Measurements from ENCODE around the gene RNF208.
A peak's percentile ranks its signal among the peaks of the same experiment; 100 is the strongest.

The RNF208 gene

DNA sequence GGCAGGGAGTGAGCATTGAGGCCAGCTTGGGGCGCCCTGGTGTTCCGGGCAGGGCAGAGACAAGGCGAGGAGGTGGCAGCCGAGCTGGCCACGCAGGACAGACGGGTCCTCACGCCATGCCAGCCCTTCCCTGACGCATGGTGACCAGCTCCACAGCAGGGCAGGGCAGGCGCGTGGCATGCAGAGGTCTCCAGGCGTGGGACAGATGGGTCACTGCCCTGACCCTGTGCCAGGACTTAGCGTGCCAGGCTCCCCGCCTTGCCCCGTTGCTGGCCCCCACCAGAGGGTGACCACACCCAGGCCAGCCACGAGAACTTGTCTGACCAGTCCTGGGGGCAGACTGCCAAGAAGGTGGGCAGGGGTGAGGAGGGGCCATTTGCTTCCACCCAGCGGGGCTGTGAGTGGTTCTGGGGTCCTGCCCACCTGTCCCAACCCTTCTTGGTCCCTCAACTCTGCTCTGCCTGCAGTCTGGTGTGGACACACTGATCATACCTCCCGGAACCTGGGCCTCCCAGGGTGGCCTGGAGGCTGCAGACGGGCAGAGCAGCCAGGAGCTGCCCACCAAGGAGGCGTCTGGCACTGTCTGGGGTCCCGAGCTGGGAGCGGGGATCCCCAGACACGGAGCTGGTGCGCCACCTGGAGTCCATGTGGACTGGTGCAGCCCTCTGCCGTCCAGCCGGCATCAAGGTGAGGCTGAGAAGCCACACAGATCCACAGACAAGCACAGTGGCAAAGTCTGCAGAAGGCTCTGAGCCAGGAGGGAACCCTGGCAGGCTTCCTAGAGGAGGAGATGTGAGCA is 5.2 kb upstream of the RNF208 start, which contains the start of gene RNF224:
RNF224 (plus strand) TSS at position 449 of the 799 bp plus-strand sequence. CDS start 834 bp downstream, outside the sequence.
- peak; percentile 85 for DNase-seq (ENCODE audit: low spot score)

DNA sequence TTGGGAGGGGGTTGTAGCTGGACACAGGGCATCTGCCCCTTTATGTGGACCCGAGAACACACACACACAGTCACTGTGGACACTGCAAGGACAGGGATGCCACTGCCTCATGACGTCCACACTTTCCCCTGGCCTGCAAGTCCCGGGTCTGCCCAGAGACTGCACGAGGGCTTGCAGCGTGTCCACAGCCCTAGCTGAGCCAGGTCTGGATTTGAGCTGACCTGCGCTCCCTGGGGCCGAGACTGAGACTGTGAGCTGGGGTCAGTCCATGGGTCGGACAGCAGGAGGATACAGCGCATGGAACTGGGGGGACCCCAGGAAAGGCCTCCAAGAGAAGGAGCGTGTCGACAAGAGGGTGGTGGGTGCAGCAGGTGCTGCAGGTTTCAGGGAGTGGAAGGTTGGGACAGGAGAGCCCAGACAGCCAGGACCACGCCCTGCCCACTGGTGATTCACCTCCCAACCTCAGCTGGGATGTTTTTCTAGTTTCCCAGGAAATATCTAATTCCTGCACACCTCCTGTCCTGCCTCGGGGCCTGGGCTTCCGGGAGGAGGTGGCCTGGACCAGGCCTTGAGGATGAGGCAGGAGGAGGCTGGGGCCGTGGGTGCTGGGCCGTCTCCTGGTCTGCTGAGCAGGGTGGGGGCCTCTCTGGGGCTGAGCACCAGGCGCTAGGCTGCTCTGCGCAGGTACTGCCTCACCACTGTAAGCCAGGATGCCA is 4.5 kb upstream of the RNF208 start:
- DNase-seq (ENCODE audit: low spot score) = no peak

DNA sequence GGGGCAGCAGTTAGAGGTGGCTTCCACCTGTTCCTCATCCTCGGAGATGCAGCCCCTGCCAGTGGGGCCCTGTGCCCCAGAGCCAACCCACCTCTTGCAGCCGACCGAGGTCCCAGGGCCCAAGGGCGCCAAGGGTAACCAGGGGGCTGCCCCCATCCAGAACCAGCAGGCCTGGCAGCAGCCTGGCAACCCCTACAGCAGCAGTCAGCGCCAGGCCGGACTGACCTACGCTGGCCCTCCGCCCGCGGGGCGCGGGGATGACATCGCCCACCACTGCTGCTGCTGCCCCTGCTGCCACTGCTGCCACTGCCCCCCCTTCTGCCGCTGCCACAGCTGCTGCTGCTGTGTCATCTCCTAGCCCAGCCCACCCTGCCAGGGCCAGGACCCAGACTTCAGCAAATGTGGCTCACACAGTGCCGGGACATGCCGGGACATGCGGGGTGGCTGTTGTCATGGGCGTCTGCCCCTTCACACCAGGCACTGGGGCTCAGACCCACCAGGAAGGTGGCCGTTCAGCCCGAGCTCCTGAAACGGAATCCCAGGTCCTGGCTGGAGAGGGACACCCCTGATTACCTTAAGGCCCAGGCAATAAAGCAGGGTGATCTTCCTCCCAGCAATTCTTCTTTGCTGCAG is 3.8 kb upstream of the RNF208 start:
- DNase-seq (ENCODE audit: low spot score) = no peak

DNA sequence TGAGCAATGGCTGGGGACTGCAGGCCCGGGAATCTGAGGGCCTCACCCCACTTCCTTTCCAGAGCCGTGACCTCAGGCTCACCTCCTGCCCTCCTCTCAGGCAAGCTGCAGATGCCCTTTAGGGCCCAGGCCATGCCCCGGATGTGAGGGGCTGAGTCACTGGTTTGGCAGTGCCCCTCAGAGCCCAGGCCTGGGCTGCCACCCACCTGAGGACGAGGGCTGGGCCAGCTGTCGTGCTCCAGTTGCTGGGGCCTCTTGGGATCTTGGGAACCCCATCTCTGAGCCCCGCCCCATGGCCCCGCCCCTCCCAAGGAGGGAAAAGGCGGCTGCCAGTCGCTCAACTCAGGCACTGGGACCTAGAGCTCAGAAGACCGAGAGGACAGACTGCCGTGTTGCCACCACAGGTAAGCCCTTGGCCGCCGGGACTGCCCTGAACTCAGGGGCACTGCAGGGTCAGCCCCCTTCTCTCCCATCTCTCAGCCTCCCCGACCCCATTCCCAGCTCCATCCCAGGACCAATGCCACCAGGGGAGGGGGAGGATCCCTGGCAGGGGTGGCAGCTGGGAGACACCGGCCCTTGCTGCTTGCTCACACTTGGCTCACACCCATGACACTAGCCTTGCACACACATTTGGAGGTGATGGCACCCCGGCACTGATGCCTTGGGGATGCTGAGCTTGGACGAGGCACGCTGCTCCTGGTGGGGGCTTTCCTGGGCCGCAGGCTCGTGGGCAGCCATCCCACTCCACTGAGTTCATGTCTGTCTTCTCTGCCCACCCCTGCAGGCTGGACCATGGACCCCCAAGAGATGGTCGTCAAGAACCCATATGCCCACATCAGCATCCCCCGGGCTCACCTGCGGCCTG is 3.0 kb upstream of the RNF208 start, which contains the start of gene CYSRT1:
CYSRT1 (plus strand) TSS at position 345 of the 865 bp plus-strand sequence; CDS start at position 793, 448 bp downstream.
- no peak for DNase-seq (ENCODE audit: low spot score)

DNA sequence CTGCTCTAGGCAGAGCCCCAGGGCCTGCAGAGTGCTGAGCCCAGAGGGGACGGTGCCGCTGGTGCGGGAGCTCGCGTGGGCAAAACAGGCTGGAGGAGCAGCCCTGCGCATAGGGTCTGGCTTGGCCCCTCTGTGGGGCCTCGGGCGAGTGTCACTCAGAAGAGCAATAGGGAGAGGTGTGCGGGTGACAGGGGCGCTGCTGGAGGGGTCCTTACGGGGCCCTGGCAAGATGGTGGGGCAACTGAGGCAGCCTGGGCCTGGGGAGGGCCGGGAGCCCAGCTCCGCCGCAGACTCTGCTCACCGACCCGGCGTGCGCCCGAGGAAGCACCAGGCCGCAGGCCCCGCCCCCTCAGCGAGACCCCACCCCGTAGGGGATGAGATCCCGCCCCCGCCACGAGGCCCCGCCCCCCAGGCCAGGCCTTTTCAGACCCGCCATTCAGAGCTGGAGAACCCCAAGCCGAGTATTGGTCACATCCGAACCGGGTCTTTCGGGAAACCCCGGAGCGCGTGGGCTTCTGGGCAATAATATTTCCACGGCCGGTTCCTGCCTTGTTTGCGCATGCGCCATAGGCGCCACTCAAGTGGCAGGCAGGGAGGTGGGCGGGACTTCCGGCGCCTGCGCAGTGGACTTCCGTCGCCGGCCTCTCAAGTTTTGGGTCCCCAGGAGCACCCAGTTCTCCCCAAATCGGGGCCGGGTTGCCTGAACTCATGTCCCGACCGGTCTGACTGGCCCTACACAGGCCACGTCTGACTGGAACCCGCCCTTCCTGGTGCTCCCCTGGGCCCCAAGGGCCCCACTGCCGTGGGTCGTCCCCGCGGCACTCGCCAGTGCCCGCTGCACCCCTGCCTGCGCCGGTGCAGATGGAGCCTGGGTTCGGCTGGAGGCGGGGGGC is 1.3 kb upstream of the RNF208 start:
- peak; percentile 100 for DNase-seq (ENCODE audit: low spot score)

DNA sequence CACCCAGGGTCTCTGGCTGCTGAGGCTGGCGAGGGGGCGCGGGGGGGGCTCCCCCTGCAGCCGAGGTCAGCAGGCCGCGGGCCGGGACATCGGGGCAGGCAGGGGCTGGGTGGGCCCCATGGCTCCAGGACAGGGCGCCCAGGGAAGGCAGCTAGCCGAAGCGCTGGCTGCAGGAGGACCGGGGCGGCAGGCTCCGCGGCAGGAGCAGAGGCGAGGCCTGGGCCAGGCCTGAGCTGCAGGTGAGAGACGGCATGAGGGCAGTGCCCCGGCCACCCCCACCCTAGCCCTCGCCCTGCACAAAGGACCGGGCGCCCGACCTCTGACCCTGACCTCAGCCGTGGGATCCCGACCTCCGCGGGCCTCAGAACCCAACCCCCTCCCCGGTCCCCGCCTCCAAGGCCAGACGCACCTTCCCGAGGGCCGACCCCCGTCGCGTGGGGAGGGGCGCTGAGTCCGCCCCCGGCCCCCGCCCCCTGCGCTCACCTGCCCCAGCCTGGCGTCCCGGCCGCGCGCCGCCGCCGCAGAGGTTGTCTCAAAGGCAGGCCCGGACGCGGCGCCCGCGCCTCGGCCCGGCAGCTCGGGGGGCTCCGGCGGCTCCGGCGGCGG is 431 bp downstream of the RNF208 start:
- no peak for DNase-seq (ENCODE audit: low spot score)

DNA sequence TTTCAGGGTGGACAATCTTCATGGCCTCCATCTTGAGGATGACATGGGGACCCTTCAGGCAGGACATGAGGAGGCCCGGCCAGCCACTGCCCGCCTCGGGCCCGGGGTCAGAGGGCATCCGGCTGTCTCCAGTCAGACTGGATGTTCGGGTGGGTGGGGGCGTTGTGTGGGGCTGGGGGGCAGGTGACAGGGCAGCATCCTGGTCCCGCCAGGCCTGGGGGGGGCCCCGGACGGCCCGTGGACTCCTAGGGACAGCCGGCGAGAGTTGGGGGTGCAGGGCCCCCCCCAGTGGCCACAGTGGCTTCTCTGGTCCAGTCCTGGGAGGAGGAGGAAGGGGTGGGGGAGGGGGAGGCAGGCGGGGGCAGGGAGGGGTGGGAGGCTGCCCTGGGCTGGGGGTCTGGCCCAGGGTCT is 940 bp downstream of the RNF208 start:
- no peak for DNase-seq (ENCODE audit: low spot score)

DNA sequence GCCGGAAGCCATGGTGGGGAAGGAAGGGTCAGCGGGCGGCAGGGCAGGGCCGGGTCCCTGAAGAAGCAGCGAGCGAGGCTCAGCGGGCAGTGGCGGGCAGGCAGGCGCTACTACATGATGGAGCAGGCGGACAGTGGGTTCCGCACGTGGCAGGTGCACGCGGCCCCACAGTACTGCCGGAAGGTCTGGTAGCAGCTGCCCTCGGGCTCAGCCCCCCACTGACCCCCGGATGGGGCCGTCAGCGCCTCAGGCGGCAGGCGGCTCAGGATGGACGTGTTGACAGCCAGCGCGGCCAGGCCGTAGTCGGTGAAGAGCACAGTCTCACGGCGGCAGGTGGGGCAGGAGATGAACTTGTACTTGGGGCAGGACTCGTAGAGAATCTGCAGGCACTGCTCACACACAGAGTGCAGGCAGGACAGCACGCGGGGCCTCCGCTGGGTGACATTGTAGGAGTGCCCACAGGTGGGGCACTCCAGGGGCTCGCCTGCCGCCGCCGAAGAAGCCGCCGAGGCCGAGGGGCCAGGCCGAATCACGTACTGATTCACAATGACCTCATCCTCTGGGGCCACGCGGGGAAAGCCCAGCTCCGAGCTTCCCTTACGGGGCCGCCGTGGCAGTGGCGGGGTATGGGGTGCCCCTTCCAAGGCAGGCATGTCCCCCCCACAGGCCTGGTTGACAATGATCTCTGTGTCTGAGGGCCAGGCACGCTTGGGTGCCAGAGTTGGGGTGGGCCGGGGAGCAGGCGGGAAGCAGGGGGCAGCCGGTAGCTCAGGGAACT is 1.5 kb downstream of the RNF208 start:
- DNase-seq (ENCODE audit: low spot score) = no peak

DNA sequence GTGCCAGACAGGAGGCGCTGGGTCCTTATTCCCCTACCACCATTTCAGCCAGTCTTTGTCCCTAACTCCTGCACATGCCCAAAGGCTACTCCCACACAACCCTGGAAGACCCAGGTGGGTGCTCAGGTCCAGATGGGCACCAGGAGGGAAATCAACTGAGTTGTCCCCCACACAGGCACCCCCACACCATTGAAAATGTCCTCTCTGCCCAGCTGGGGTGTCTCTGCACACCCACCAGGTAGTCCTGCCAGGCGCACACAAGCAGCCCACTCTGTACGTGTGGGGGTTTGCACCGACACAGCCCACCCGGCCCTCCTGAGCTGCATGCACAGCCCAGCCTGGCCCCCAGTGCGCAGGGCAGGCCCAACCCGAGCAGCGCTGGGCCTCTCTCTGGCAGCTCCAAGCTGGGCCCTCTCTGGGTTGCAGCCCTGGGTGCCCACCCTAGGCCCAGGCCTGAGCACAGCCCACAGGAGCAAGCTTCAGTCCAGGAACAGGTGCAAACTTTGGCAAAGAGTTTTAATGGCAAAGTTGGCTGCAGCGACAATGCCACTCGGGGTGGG is 2.2 kb downstream of the RNF208 start:
- no peak for DNase-seq (ENCODE audit: low spot score)

DNA sequence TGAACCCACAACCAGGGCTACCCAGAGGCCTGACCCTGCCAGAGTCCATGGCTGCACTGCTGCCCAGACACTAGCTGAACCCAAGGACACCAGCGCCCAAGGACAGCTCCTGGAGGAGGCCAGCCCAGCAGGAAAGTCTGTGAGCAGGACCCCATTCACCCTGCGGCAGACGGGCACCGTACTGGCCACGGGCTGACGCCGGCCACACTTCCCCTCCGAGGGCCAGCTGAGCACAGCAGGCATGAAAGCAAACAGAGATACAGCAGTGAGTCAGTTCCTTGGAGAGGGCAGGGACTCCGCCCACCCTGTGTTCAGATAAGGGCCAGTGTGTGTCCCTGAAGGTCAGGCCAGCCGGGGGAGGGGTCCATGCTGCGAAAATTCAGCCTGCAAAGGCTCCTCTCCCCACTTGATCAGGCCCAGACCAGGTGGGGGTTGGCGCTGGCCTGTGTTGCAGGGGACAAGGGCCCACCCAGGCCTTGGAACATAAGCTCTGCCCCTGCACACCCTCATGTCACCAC is 3.2 kb downstream of the RNF208 start:
- DNase-seq (ENCODE audit: low spot score) = no peak

DNA sequence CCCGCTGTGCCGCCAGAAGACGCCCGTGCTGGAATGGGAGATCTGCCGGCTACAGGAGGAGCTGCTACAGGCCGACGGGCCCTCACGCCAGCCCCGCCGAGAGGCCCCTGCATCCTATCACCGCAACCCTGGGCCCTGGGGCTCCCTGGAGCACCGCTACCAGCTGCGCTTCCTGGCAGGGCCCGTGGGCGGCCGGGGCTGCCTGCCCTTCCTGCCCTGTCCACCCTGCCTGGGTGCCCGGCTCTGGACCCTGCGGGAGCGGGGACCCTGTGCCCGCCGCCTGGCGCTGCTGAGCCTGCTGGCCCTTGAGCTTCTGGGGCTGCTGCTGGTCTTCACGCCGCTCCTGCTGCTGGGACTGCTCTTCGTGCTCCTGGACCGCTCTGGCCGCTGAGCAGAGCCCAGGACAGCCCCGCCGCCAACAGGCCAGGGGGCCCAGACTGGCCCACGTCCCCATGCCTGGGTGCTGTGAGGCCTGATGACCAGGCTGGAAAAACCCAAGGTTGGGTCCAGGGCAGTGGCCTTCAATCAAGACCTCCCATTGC is 3.8 kb downstream of the RNF208 start:
- DNase-seq (ENCODE audit: low spot score) = no peak

DNA sequence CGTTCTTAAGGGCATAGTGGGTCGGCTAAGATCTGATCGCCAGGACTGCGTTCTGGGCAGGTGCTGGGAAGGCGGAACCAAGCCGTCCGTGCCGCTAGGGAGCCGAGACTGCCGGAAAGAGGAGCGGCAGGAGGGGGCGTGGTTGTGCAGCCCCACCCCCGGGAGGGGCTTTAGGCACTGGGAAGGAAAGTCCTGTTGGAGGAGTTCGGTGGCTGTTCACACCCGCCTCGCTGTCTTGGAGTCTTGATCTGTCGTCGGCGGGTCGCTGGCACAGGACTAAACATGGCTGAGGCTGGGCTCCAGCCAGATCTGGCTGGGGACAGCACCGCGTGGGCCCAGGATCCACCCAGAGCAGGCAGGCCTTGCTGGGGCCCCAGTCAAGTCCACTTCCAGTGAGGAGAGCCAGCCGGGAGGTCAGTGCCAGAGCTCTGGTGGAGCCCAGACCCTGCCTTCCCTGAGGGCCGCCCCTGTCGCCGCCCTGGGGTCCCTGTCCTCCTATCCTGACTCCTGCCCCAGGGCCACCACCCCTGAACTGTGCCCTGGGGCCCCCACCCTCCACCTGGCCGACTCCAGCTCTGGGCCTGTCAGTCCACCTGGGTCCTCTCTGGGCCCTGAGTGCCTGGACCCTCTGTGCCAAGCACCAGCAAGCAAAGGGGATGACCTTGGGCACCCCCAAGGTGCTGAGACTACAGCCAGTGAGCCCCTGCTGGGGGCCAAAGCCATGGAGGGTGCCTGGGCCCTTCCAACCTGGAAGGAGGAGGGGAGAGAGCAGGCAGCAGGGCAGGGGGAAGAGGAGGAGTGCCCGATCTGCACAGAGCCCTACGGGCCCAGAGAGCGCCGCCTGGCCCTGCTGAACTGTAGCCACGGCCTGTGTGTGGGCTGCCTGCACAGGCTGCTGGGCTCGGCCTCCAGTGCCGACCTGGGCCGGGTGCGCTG is 4.5 kb downstream of the RNF208 start:
- no peak for DNase-seq (ENCODE audit: low spot score)

DNA sequence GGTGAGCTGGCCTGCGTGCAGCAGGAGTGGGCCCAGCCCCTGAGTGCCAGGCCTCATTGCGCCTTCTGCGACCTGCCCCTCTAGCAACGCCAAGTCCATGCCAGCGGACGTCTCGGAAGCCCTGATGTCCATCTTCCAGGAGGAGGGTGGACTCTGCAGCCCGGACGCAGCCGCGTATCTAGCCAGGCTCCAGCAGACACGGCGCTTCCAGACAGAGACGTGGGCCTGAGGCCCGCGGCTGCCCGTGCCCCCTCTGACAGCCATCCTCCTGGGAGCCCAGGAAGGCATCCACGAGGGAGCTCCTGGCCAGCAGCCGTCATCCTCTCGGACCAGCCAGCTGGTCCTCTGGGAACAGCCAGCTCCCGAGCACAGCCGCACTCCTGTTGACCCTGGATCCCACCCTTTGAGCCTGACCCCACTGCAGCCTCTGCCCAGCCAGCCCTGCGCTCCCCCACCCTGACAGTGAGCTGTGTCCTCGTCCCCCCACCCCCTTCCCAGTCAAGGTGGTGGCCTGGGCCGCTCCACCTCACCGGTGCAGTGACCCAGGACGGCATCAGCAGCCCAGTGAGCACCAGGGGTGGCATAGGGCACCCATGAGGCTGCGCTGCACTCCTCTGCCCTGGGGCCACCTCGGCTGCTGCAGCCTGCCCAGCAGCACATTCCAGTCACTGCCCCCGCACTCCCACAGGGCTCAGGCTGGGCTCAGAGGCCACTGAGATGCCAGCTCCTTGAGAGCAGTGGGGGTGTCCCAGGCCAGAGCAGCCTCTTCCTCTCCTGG is 5.7 kb downstream of the RNF208 start:
- no peak for DNase-seq (ENCODE audit: low spot score)

DNA sequence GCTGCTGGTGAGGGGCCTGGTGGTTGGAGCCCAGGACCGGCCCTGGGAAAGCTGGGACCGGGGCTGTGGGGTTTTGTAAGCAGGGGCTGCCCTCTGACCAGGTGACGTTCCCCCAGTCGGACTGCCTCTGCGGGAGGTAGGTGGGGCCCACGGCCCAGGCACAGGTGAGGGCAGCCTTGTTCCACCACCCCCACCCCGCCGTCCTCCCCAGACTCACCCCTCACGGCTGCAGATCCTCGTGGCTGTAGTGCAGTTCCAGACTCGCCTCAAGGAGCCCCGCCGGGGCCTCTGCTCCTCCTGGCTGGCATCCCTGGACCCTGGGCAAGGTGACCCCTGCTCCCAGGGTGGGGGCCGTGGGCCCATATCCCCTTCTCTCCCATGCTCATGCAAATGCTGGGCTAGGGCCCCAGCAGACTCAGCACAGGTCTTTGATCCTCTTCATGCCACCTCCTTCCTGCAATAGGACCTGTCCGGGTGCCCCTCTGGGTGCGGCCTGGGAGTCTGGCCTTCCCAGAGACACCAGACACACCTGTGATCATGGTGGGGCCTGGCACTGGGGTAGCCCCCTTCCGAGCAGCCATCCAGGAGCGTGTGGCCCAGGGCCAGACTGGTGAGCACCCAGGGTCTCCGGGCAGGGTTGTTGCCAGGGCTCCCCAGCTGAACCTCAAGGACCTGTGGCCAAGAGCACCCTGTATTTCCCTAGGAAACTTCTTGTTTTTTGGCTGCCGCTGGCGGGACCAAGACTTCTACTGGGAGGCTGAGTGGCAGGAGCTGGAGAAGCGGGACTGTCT is 6.6 kb downstream of the RNF208 start:
- no peak for DNase-seq (ENCODE audit: low spot score)

DNA sequence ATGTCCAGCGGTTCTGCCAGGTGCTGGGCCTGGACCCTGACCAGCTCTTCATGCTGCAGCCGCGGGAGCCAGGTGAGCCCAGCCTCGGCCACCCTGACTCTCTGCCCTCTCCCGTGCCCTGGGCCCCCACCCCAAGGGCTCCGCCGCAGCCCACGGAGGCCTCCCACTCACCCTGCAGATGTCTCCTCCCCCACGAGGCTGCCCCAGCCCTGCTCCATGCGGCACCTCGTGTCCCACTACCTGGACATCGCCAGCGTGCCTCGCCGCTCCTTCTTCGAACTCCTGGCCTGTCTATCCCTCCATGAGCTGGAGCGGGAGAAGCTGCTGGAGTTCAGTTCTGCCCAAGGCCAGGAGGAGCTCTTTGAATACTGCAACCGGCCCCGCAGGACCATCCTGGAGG is 7.4 kb downstream of the RNF208 start:
- no peak for DNase-seq (ENCODE audit: low spot score)

Data from activated CD4-positive, alpha-beta T cell treated with anti-CD3 and anti-CD28 coated beads, Interleukin-2, Interleukin-4, amounts not matched to agents 100 ng/mL and 50 ng/mL, durations not matched to agents 16 hours and 8 hours (primary cell).